ENCODE data around the gene LGALS3.

The LGALS3 gene

GRCh38 chr14:55190906-55191202 is 61.8 kb downstream of the LGALS3 start:
- no peak for DNase-seq (ENCODE audit: low read depth in 2 of 2)

DNA sequence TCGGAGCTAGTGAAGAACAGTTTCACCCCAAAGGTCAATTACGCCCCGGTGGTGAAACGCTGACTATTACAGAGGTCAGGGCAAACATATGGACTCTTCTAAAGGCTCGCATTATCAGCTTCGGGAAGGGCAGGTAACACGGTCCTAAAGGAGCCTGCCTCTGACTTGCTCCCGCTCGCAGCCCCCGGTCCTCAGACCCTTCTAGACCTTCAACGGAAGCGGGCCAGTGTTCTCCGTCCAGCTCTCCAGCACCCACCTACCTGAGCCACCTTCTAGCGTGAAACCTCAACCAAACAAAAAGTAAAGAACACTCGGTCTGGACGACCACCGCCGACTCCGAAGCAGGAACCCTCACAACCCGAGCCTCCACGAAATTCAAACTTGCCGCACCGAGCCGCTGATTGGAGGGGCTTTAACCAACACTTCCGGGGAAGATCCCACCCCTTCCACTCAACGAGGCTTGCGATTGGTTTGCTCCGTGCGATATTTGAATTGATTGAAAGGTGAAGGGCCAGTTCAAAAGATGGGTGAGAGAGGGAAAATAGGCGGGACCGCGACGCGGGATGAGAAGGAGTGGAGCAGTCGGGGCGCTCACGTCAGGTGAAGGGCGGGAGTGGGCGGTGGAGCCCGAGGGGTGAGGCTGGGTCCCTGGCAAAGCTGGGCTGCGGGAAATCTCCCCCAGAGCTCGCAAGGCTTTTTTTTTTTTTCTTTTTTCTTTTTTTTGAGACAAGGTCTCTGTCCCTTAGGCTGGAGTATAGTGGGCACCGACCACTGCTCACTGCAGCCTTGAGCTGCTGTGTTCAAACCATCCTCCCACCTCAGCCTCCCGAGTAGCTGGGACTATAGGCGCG is 62.4 kb downstream of the LGALS3 start, which contains the start of gene DLGAP5:
Gene DLGAP5 (minus strand): TSS at position 383 of the 851 bp plus-strand sequence. CDS start 2,406 bp downstream, outside the sequence.
- DNase-seq (ENCODE audit: low read depth in 2 of 2): peak; percentile 76 to 90

- DNase-seq (ENCODE audit: low read depth in 2 of 2): no peak
Observed at GRCh38 chr14:55192054-55192621, 63.1 kb downstream of the LGALS3 start.

- no peak for DNase-seq (ENCODE audit: low read depth in 2 of 2)
Observed at GRCh38 chr14:55194656-55195355, 65.8 kb downstream of the LGALS3 start.
